HuH-7.5 (cell line): ENCODE measurements around the gene STX11.

Experiments
- DNase-seq: peaks from one replicate; pipeline ENCODE4 v3.0.0; 2011; ENCODE audit warnings: low spot score

Gene STX11

GRCh38 chr6:144215402-144215931, 65.2 kb downstream of the STX11 start:
- peak; percentile 42 for DNase-seq

GRCh38 chr6:144215932-144216667, 65.8 kb downstream of the STX11 start:
- DNase-seq, result peak; percentile 73

- DNase-seq, result peak; percentile 69
Measured at GRCh38 chr6:144216668-144217218, 66.4 kb downstream of the STX11 start.

- peak; percentile 34 for DNase-seq
Measured at GRCh38 chr6:144217264-144217663, 66.9 kb downstream of the STX11 start.

- no peak for DNase-seq
Measured at GRCh38 chr6:144217797-144218196, 67.5 kb downstream of the STX11 start.

- DNase-seq, result peak; percentile 22
Measured at GRCh38 chr6:144219056-144219685, 68.9 kb downstream of the STX11 start.

- DNase-seq, result no peak
Measured at GRCh38 chr6:144220031-144220790, 69.9 kb downstream of the STX11 start.

- DNase-seq, result no peak
Measured at GRCh38 chr6:144223686-144224085, 73.4 kb downstream of the STX11 start.

GRCh38 chr6:144231721-144232120, 81.4 kb downstream of the STX11 start:
- DNase-seq, result no peak

- no peak for DNase-seq
Measured at GRCh38 chr6:144232176-144232831, 82.0 kb downstream of the STX11 start.

- no peak for DNase-seq
Measured at GRCh38 chr6:144232832-144233230, 82.5 kb downstream of the STX11 start.

- DNase-seq, result no peak
Measured at GRCh38 chr6:144234399-144234798, 84.1 kb downstream of the STX11 start.

GRCh38 chr6:144234935-144235334, 84.6 kb downstream of the STX11 start:
- DNase-seq, result no peak
